Gastroesophageal sphincter (tissue), 3 donors: Measurements from ENCODE around the gene AFF3.

Source experiments
- CTCF ChIP-seq, 4 experiments: fragments of 200-600 bp in 2 of 4; fragments of 450-650 bp in 2 of 4; sonication (generic) in 1 of 4; IDR thresholded peaks; one replicate each; pipeline ENCODE4 v1.5.1; 2017 to 2019; ENCODE audit warnings: antibody characterized with exemption in 4 of 4, mild to moderate bottlenecking in 2 of 4, moderate library complexity in 2 of 4
- EP300 ChIP-seq: sonication (generic); formaldehyde crosslinking; IDR thresholded peaks from one replicate; pipeline ENCODE4 v1.6.1; 2017; ENCODE audit warnings: antibody characterized with exemption, mild to moderate bottlenecking
- POLR2A ChIP-seq, 2 donors: fragments of 450-650 bp; IDR thresholded peaks; one replicate each; pipeline ENCODE4 v1.6.1; 2017; ENCODE audit warnings: antibody characterized with exemption in 2 of 2, mild to moderate bottlenecking in 2 of 2, moderate library complexity in 1 of 2
- POLR2AphosphoS5 ChIP-seq: sonication (generic); formaldehyde crosslinking; IDR thresholded peaks from one replicate; pipeline ENCODE4 v1.6.1; 2017; ENCODE audit warnings: antibody characterized with exemption

- TF ChIP-seq CTCF (IDR thresholded peaks at IDR 0.05) (no peak), POLR2A (IDR thresholded peaks at IDR 0.05) (no peak), EP300 (no peak), POLR2AphosphoS5 (no peak)
These were observed 419.9 kb downstream of the AFF3 start for GRCh38 chr2:99722476-99722875.
